H9 (cell line): ENCODE results near the gene SLMAP. TPM values are rescaled to one million over a fixed set of nuclear protein-coding genes. Genes with fewer than 3 reads are reported as not detected.

ENCODE experiments used
- DNase-seq: peaks from one replicate; pipeline ENCODE4 v3.0.0-alpha.2; 2017
- H2AFZ ChIP-seq: one replicate; pipeline ENCODE4 v1.6.1; 2013; ENCODE audit warnings: mild to moderate bottlenecking, low read length, control low read depth, moderate library complexity
- H2AK5ac ChIP-seq: 2 replicates; pipeline ENCODE4 v1.6.1; 2013; ENCODE audit warnings: low read length, control low read depth, mixed read lengths; ENCODE audit not compliant: insufficient read length
- H2BK120ac ChIP-seq: one replicate; pipeline ENCODE4 v1.6.1; 2013; ENCODE audit warnings: low read depth, mild to moderate bottlenecking, low read length, control low read depth, inconsistent platforms; ENCODE audit not compliant: poor library complexity, severe bottlenecking
- H2BK12ac ChIP-seq: 2 replicates; pipeline ENCODE4 v1.6.1; 2013; ENCODE audit warnings: low read length, control low read depth, mixed read lengths, low read depth; ENCODE audit not compliant: insufficient read length
- H2BK15ac ChIP-seq: 2 replicates; pipeline ENCODE4 v1.6.1; 2013; ENCODE audit warnings: low read depth, low read length, control low read depth
- H2BK20ac ChIP-seq: one replicate; pipeline ENCODE4 v1.6.1; 2013; ENCODE audit warnings: low read depth, mild to moderate bottlenecking, low read length, control low read depth, inconsistent platforms; ENCODE audit not compliant: poor library complexity, severe bottlenecking
- H2BK5ac ChIP-seq: 2 replicates; pipeline ENCODE4 v1.6.1; 2013; ENCODE audit warnings: low read length, control low read depth, mixed read lengths; ENCODE audit not compliant: insufficient read length
- H3K14ac ChIP-seq: 2 replicates; pipeline ENCODE4 v1.6.1; 2013; ENCODE audit warnings: low read length, control low read depth; ENCODE audit not compliant: insufficient read depth
- H3K18ac ChIP-seq: 2 replicates; pipeline ENCODE4 v1.6.1; 2013; ENCODE audit warnings: low read depth, mild to moderate bottlenecking, mixed read lengths, low read length, control low read depth; ENCODE audit not compliant: insufficient read length
- H3K23ac ChIP-seq: 2 replicates; pipeline ENCODE4 v1.6.1; 2013; ENCODE audit warnings: low read length, control low read depth, mixed read lengths, low read depth; ENCODE audit not compliant: insufficient read length
- H3K23me2 ChIP-seq: 2 replicates; pipeline ENCODE4 v1.6.1; 2013; ENCODE audit warnings: low read depth, mild to moderate bottlenecking, mixed read lengths, low read length, control low read depth; ENCODE audit not compliant: insufficient read length, poor library complexity, severe bottlenecking
- H3K27ac ChIP-seq: 2 replicates; pipeline ENCODE4 v1.5.1; 2013; ENCODE audit warnings: low read length, control low read depth, mixed read lengths, low read depth; ENCODE audit not compliant: insufficient read length
- H3K27me3 ChIP-seq: 2 replicates; pipeline ENCODE4 v1.6.1; 2013; ENCODE audit warnings: low read length, control low read depth, inconsistent platforms; ENCODE audit not compliant: insufficient read depth
- H3K4ac ChIP-seq: 2 replicates; pipeline ENCODE4 v1.6.1; 2013; ENCODE audit warnings: low read depth, mild to moderate bottlenecking, control low read depth, inconsistent platforms, low read length, moderate library complexity
- H3K4me1 ChIP-seq: 2 replicates; pipeline ENCODE4 v1.6.1; 2013; ENCODE audit warnings: low read length, control low read depth, inconsistent platforms; ENCODE audit not compliant: insufficient read depth
- H3K4me2 ChIP-seq: 2 replicates; pipeline ENCODE4 v1.6.1; 2013; ENCODE audit warnings: low read length, control low read depth, mixed read lengths; ENCODE audit not compliant: insufficient read length, insufficient read depth
- H3K56ac ChIP-seq: 2 replicates; pipeline ENCODE4 v1.6.1; 2013; ENCODE audit warnings: low read depth, mild to moderate bottlenecking, mixed read lengths, low read length, control low read depth; ENCODE audit not compliant: insufficient read length
- H3K79me1 ChIP-seq: 2 replicates; pipeline ENCODE4 v1.6.1; 2013; ENCODE audit warnings: low read depth, mild to moderate bottlenecking, moderate library complexity, low read length, control low read depth, inconsistent platforms; ENCODE audit not compliant: insufficient read depth, poor library complexity, severe bottlenecking
- H3K79me2 ChIP-seq: 2 replicates; pipeline ENCODE4 v1.6.1; 2013; ENCODE audit warnings: low read length, control low read depth, inconsistent platforms; ENCODE audit not compliant: insufficient read depth
- H3K9ac ChIP-seq: 2 replicates; pipeline ENCODE4 v1.6.1; 2013; ENCODE audit warnings: low read length, control low read depth, mixed read lengths; ENCODE audit not compliant: insufficient read length; ENCODE audit errors: extremely low read depth
- H3K9me3 ChIP-seq: one replicate; pipeline ENCODE4 v1.6.1; 2013; ENCODE audit warnings: low read depth, low read length, inconsistent platforms; ENCODE audit not compliant: control insufficient read depth
- H3T11ph ChIP-seq: one replicate; pipeline ENCODE4 v1.6.1; 2013; ENCODE audit warnings: mild to moderate bottlenecking, low read length, control low read depth, inconsistent platforms
- H4K20me1 ChIP-seq: one replicate; pipeline ENCODE4 v1.6.1; 2013; ENCODE audit not compliant: control insufficient read depth, insufficient read length, insufficient read depth
- H4K5ac ChIP-seq: 2 replicates; pipeline ENCODE4 v1.6.1; 2013; ENCODE audit warnings: low read depth, mild to moderate bottlenecking, mixed read lengths, low read length, control low read depth; ENCODE audit not compliant: insufficient read length
- H4K8ac ChIP-seq: replicated peaks from 2 replicates; pipeline ENCODE4 v1.6.1; 2013; ENCODE audit warnings: low read length, control low read depth, mixed read lengths, low read depth; ENCODE audit not compliant: insufficient read length
- H4K91ac ChIP-seq: 2 replicates; pipeline ENCODE4 v1.6.1; 2013; ENCODE audit warnings: low read depth, mild to moderate bottlenecking, moderate library complexity, mixed read lengths, low read length, control low read depth; ENCODE audit not compliant: insufficient read length
- H3K27ac Mint-ChIP-seq, 3 experiments: 2 replicates in 2 of 3; 3 replicates in 1 of 3; pipeline ENCODE4 v1.8.0; 2020 to 2021; ENCODE audit warnings: mixed read lengths in 3 of 3, mild to moderate bottlenecking in 1 of 3, moderate library complexity in 1 of 3
- H3K27me3 Mint-ChIP-seq: 2 replicates; pipeline ENCODE4 v1.8.0; 2021; ENCODE audit warnings: low read depth, mild to moderate bottlenecking, moderate library complexity, mixed read lengths
- H3K36me3 Mint-ChIP-seq, 3 experiments: 2 replicates in 2 of 3; 3 replicates in 1 of 3; pipeline ENCODE4 v1.8.0; 2020 to 2021; ENCODE audit warnings: low read depth in 3 of 3, mixed read lengths in 3 of 3; ENCODE audit not compliant: insufficient read depth in 1 of 3
- H3K4me1 Mint-ChIP-seq, 2 experiments: 2 replicates each; pipeline ENCODE4 v1.8.0; 2020; ENCODE audit warnings: mixed read lengths in 2 of 2
- H3K4me3 Mint-ChIP-seq, 2 experiments: 2 replicates in 1 of 2; 3 replicates in 1 of 2; pipeline ENCODE4 v1.8.0; 2020 to 2021; ENCODE audit warnings: mild to moderate bottlenecking in 2 of 2, mixed read lengths in 2 of 2, moderate library complexity in 1 of 2
- H3K9me3 Mint-ChIP-seq, 2 experiments: 2 replicates in 1 of 2; 3 replicates in 1 of 2; pipeline ENCODE4 v1.8.0; 2020; ENCODE audit warnings: mild to moderate bottlenecking in 2 of 2, mixed read lengths in 2 of 2, moderate library complexity in 1 of 2
- WGBS: extraction: QIAGEN DNeasy Blood & Tissue Kit; methylation state at CpG from one replicate; pipeline ENCODE4 v1.1.7; 2013; ENCODE audit warnings: missing lambda C conversion rate, low lambda C conversion rate, mixed read lengths; ENCODE audit not compliant: insufficient read length; ENCODE audit errors: extremely low coverage; 5-methylcytosine and 5-hydroxymethylcytosine counted together
- total RNA-seq: library from RNA; stranded (reverse); gene quantifications from 2 replicates; pipeline ENCODE4 v1.2.1, GENCODE V29; 2021
- TF ChIP-seq, protein P1 (sequence below): fragments of 200-600 bp; sonication (generic); conservative IDR thresholded peaks from 3 replicates; pipeline ENCODE4 v1.8.0; 2021; ENCODE audit warnings: antibody characterized with exemption, mild to moderate bottlenecking

Gene SLMAP
- total RNA-seq, 1 experiment from 2014 or later, result 65.1 TPM

DNA sequence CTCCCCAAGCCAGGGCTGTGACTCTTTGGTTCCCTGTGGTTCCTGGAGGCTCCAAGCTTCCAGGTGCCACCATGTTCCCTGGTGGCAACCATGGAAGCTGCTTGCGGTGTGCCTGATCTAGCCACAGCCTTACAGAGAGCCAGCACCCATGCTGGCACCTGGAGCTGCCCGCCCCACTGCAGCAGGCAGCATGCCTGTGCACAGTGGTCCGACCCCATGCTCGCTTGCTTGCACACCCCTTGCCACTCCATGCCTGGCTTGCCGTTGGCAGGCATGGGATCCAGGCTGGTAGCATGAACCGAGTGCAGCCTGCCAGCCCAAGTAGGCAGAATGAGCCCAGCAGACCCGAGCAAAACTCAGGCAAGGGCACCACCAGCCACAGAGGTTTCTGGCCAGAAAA lies 53.9 kb downstream of the SLMAP start:
- H3K4me1 Mint-ChIP-seq, result peaks cover 33 to 36% of the 10 kb centered on the region in 2 experiments

More for the DNA sequence above, 53.9 kb downstream of the SLMAP start:
- Histone ChIP-seq H2BK15ac (no peak overlapping the region), H2BK12ac (no peak overlapping the region), H3K18ac (no peak overlapping the region), H3K23me2 (no peaks in the 10 kb centered on the region), H2AK5ac (no peak overlapping the region), H2BK20ac (no peak overlapping the region), H2AFZ (no peak overlapping the region), H3K4me1 (peaks cover 5% of the 10 kb centered on the region; the same call in 1 of the 2 replicates), H3K9me3 (no peaks in the 10 kb centered on the region), H4K5ac (no peak overlapping the region), H3K9ac (no peak overlapping the region), H3K23ac (no peak overlapping the region), H3T11ph (no peak overlapping the region), H3K4me2 (no peak overlapping the region), H3K4ac (no peak overlapping the region), H4K20me1 (no peaks in the 10 kb centered on the region), H4K8ac (no peak overlapping the region), H2BK5ac (no peak overlapping the region), H3K14ac (no peak overlapping the region), H3K27me3 (no peaks in the 10 kb centered on the region), H3K79me1 (peaks cover 6% of the 10 kb centered on the region), H3K56ac (no peak overlapping the region), H2BK120ac (no peak overlapping the region), H3K27ac (no peak overlapping the region), H4K91ac (no peak overlapping the region), H3K79me2 (peaks cover 6% of the 10 kb centered on the region; the same call in 1 of the 2 replicates)
- Mint-ChIP-seq H3K27me3 (no peaks in the 10 kb centered on the region), H3K4me3 (no peak overlapping the region), H3K9me3 (no peaks in the 10 kb centered on the region), H3K36me3 (no peaks in the 10 kb centered on the region), H3K27ac (no peak overlapping the region)
- WGBS, result no CpG with 5 or more reads among the region's 7 CpGs
- DNase-seq, result no peak
- TF ChIP-seq, protein P1, sequence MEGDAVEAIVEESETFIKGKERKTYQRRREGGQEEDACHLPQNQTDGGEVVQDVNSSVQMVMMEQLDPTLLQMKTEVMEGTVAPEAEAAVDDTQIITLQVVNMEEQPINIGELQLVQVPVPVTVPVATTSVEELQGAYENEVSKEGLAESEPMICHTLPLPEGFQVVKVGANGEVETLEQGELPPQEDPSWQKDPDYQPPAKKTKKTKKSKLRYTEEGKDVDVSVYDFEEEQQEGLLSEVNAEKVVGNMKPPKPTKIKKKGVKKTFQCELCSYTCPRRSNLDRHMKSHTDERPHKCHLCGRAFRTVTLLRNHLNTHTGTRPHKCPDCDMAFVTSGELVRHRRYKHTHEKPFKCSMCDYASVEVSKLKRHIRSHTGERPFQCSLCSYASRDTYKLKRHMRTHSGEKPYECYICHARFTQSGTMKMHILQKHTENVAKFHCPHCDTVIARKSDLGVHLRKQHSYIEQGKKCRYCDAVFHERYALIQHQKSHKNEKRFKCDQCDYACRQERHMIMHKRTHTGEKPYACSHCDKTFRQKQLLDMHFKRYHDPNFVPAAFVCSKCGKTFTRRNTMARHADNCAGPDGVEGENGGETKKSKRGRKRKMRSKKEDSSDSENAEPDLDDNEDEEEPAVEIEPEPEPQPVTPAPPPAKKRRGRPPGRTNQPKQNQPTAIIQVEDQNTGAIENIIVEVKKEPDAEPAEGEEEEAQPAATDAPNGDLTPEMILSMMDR, result no peak
